ENCODE data around the gene LINC00305.
A peak's percentile ranks its signal among the peaks of the same experiment; 100 is the strongest.

Gene LINC00305

GRCh38 chr18:64042728-64043358 lies 106.0 kb downstream of the LINC00305 start:
- no peak for TF ChIP-seq CTCF (IDR thresholded peaks at IDR 0.05; ENCODE audit: extremely low read depth, missing control alignments)
- no peak for DNase-seq (ENCODE audit: low spot score)

DNA sequence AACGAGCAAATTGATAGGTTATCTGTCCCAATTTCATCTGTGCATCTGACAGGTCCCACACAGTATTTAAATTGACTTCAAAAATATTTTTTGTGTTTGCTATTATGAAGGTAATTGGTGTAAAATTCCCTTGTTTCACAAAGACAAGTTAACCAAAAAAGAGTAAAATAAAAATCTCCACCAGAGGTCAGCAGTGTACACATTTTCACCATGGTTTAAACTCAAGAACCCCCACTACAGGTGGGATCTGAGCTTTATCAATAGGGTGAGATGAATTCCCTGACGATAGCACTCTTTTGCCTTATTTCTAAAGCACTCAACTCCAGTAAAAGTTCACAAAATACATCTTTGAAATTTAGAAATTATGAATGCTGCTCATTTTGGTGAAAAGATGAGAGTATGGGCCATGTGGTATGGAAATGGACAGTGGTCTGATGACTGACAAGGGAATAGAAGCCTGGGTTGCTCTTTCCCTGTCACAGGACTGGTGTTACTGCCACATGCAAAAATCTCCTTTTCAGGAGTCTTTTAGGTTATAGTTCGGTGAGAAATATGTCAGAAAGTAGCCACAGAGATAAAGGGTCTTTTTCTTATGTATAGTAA lies 111.0 kb downstream of the LINC00305 start:
- peak; percentile 70 for DNase-seq (ENCODE audit: low spot score)
- TF ChIP-seq CTCF (IDR thresholded peaks at IDR 0.05; ENCODE audit: extremely low read depth, missing control alignments), result peak; percentile 22

GRCh38 chr18:64032312-64032711 lies 116.6 kb downstream of the LINC00305 start:
- TF ChIP-seq CTCF (IDR thresholded peaks at IDR 0.05; ENCODE audit: extremely low read depth, missing control alignments), result no peak
- no peak for DNase-seq (ENCODE audit: low spot score)

GRCh38 chr18:64031411-64031810 lies 117.5 kb downstream of the LINC00305 start:
- no peak for TF ChIP-seq CTCF (IDR thresholded peaks at IDR 0.05; ENCODE audit: extremely low read depth, missing control alignments)
- DNase-seq (ENCODE audit: low spot score), result no peak
